WTC11 (cell line): ENCODE data around the gene MSI1.

Experiments
- ETV6 ChIP-seq: sonication (generic); formaldehyde crosslinking; IDR thresholded peaks from 2 replicates; pipeline ENCODE4 v1.8.1; 2022; ENCODE audit warnings: mild to moderate bottlenecking, missing genetic modification reagents
- GTF2I ChIP-seq: fragments of 250-450 bp; sonication (Bioruptor Pico); conservative IDR thresholded peaks from 2 replicates; pipeline ENCODE4 v1.4.0; 2021; ENCODE audit warnings: mild to moderate bottlenecking
- NR2C2 ChIP-seq: sonication (generic); formaldehyde crosslinking; IDR thresholded peaks from 2 replicates; pipeline ENCODE4 v1.8.0; 2022; ENCODE audit warnings: mild to moderate bottlenecking, missing genetic modification reagents
- SP1 ChIP-seq: sonication (generic); formaldehyde crosslinking; conservative IDR thresholded peaks from 2 replicates; pipeline ENCODE4 v1.8.1; 2022; ENCODE audit warnings: missing genetic modification reagents
- ZNF121 ChIP-seq: sonication (generic); formaldehyde crosslinking; IDR thresholded peaks from 2 replicates; pipeline ENCODE4 v1.8.0; 2023; ENCODE audit warnings: missing genetic modification reagents
- ZNF138 ChIP-seq: sonication (generic); formaldehyde crosslinking; conservative IDR thresholded peaks from 2 replicates; pipeline ENCODE4 v1.8.1; 2022; ENCODE audit warnings: mild to moderate bottlenecking, moderate library complexity, missing genetic modification reagents
- ZNF263 ChIP-seq: sonication (generic); formaldehyde crosslinking; IDR thresholded peaks from 2 replicates; pipeline ENCODE4 v1.8.1; 2022; ENCODE audit warnings: low read depth, mild to moderate bottlenecking, moderate library complexity, missing genetic modification reagents
- ZNF423 ChIP-seq: fragments of 250-450 bp; sonication (Bioruptor Pico); IDR thresholded peaks from 2 replicates; pipeline ENCODE4 v2.1.2; 2022; ENCODE audit warnings: mild to moderate bottlenecking, moderate library complexity
- TF ChIP-seq, protein P1 (sequence below): sonication (generic); formaldehyde crosslinking; IDR thresholded peaks from 2 replicates; pipeline ENCODE4 v1.8.1; 2023; ENCODE audit warnings: mild to moderate bottlenecking, missing genetic modification reagents, moderate library complexity
- TF ChIP-seq, protein P2 (sequence below): fragments of 200-600 bp; IDR thresholded peaks from 2 replicates; pipeline ENCODE4 v1.8.0; 2022; ENCODE audit warnings: antibody characterized with exemption
- TF ChIP-seq, protein P3 (sequence below): fragments of 250-450 bp; sonication (Bioruptor Pico); IDR thresholded peaks from 2 replicates; pipeline ENCODE4 v2.1.2; 2022; ENCODE audit warnings: mild to moderate bottlenecking, moderate library complexity
- TF ChIP-seq, protein P4 (sequence below): sonication (generic); formaldehyde crosslinking; IDR thresholded peaks from 2 replicates; pipeline ENCODE4 v1.8.0; 2023; ENCODE audit warnings: missing genetic modification reagents
- TF ChIP-seq, protein P5 (sequence below): sonication (generic); formaldehyde crosslinking; IDR thresholded peaks from 2 replicates; pipeline ENCODE4 v1.8.1; 2022; ENCODE audit warnings: low read depth, mild to moderate bottlenecking, moderate library complexity, missing genetic modification reagents, borderline replicate concordance
- TF ChIP-seq, protein P6 (sequence below): sonication (generic); formaldehyde crosslinking; IDR thresholded peaks from 2 replicates; pipeline ENCODE4 v1.8.0; 2022; ENCODE audit warnings: mild to moderate bottlenecking, missing genetic modification reagents

DNA sequence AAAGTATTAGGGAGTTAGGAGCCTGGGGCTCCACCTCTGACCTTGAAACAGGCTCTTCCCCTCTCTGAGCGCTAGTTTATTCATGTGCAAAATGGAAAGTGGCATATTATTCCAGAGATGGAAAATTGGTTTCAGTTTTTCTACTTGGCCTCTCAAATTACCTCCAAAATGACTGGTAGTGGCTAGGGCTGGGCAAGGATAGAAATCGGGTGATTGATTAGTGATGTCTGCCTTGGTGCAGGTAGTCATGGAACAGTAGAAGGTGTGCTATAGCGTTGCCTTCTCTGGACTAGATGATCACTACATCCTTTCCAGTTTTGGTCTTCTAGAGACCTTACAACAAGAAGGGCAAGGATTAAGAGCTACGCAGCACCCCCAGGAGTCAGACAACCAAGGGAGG lies 8.6 kb upstream of the MSI1 start:
- TF ChIP-seq, protein P1, sequence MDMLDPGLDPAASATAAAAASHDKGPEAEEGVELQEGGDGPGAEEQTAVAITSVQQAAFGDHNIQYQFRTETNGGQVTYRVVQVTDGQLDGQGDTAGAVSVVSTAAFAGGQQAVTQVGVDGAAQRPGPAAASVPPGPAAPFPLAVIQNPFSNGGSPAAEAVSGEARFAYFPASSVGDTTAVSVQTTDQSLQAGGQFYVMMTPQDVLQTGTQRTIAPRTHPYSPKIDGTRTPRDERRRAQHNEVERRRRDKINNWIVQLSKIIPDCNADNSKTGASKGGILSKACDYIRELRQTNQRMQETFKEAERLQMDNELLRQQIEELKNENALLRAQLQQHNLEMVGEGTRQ (CRISPR knock-in tag): no peak
- TF ChIP-seq, protein P2, sequence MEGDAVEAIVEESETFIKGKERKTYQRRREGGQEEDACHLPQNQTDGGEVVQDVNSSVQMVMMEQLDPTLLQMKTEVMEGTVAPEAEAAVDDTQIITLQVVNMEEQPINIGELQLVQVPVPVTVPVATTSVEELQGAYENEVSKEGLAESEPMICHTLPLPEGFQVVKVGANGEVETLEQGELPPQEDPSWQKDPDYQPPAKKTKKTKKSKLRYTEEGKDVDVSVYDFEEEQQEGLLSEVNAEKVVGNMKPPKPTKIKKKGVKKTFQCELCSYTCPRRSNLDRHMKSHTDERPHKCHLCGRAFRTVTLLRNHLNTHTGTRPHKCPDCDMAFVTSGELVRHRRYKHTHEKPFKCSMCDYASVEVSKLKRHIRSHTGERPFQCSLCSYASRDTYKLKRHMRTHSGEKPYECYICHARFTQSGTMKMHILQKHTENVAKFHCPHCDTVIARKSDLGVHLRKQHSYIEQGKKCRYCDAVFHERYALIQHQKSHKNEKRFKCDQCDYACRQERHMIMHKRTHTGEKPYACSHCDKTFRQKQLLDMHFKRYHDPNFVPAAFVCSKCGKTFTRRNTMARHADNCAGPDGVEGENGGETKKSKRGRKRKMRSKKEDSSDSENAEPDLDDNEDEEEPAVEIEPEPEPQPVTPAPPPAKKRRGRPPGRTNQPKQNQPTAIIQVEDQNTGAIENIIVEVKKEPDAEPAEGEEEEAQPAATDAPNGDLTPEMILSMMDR: no peak
- TF ChIP-seq, protein P3, sequence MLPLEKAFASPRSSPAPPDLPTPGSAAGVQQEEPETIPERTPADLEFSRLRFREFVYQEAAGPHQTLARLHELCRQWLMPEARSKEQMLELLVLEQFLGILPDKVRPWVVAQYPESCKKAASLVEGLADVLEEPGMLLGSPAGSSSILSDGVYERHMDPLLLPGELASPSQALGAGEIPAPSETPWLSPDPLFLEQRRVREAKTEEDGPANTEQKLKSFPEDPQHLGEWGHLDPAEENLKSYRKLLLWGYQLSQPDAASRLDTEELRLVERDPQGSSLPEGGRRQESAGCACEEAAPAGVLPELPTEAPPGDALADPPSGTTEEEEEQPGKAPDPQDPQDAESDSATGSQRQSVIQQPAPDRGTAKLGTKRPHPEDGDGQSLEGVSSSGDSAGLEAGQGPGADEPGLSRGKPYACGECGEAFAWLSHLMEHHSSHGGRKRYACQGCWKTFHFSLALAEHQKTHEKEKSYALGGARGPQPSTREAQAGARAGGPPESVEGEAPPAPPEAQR (CRISPR knock-in tag): no peak
- TF ChIP-seq, protein P4, sequence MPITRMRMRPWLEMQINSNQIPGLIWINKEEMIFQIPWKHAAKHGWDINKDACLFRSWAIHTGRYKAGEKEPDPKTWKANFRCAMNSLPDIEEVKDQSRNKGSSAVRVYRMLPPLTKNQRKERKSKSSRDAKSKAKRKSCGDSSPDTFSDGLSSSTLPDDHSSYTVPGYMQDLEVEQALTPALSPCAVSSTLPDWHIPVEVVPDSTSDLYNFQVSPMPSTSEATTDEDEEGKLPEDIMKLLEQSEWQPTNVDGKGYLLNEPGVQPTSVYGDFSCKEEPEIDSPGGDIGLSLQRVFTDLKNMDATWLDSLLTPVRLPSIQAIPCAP (CRISPR knock-in tag): no peak
- TF ChIP-seq ZNF138 (no peak), SP1 (CRISPR knock-in tag) (no peak), ZNF121 (CRISPR knock-in tag) (no peak), ZNF423 (CRISPR knock-in tag) (no peak), ZNF263 (CRISPR knock-in tag) (no peak), ETV6 (no peak), NR2C2 (CRISPR knock-in tag) (no peak), GTF2I (CRISPR knock-in tag) (no peak)
- TF ChIP-seq, protein P5, sequence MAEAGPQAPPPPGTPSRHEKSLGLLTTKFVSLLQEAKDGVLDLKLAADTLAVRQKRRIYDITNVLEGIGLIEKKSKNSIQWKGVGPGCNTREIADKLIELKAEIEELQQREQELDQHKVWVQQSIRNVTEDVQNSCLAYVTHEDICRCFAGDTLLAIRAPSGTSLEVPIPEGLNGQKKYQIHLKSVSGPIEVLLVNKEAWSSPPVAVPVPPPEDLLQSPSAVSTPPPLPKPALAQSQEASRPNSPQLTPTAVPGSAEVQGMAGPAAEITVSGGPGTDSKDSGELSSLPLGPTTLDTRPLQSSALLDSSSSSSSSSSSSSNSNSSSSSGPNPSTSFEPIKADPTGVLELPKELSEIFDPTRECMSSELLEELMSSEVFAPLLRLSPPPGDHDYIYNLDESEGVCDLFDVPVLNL: no peak
- TF ChIP-seq, protein P6, sequence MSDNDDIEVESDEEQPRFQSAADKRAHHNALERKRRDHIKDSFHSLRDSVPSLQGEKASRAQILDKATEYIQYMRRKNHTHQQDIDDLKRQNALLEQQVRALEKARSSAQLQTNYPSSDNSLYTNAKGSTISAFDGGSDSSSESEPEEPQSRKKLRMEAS (CRISPR knock-in tag): no peak
